Osteocyte (in vitro differentiated cells): Measurements from ENCODE around the gene RGL3. TPM values are rescaled to one million over a fixed set of nuclear protein-coding genes. Genes with fewer than 3 reads are reported as not detected.

ENCODE experiments used
- DNase-seq: peaks from one replicate; pipeline ENCODE4 v3.0.0; 2021; ENCODE audit warnings: mixed read lengths; ENCODE audit not compliant: unreplicated experiment; ENCODE audit errors: extremely low spot score
- H3K27ac Mint-ChIP-seq: one replicate; pipeline ENCODE4 v1.8.0; 2021; ENCODE audit warnings: mild to moderate bottlenecking, mixed read lengths; ENCODE audit not compliant: unreplicated experiment
- H3K27me3 Mint-ChIP-seq: one replicate; pipeline ENCODE4 v1.8.0; 2021; ENCODE audit warnings: mixed read lengths; ENCODE audit not compliant: unreplicated experiment
- H3K36me3 Mint-ChIP-seq: one replicate; pipeline ENCODE4 v1.8.0; 2021; ENCODE audit warnings: mixed read lengths; ENCODE audit not compliant: unreplicated experiment
- H3K4me1 Mint-ChIP-seq: one replicate; pipeline ENCODE4 v1.8.0; 2021; ENCODE audit warnings: mixed read lengths; ENCODE audit not compliant: unreplicated experiment
- H3K4me3 Mint-ChIP-seq: one replicate; pipeline ENCODE4 v1.8.0; 2021; ENCODE audit warnings: mild to moderate bottlenecking, moderate library complexity, mixed read lengths; ENCODE audit not compliant: unreplicated experiment
- H3K9me3 Mint-ChIP-seq: one replicate; pipeline ENCODE4 v1.8.0; 2021; ENCODE audit warnings: mixed read lengths; ENCODE audit not compliant: unreplicated experiment
- total RNA-seq: library from RNA; stranded (reverse); gene quantifications from 2 replicates; pipeline ENCODE4 v1.2.1, GENCODE V29; 2021
- TF ChIP-seq, protein P1 (sequence below): fragments of 200-600 bp; sonication (generic); IDR thresholded peaks from 2 replicates; pipeline ENCODE4 v1.5.0; 2021; ENCODE audit warnings: antibody characterized with exemption, mild to moderate bottlenecking, moderate library complexity

RGL3 gene
- total RNA-seq, 1 donor from 2014 or later, result 1.9 TPM

DNA sequence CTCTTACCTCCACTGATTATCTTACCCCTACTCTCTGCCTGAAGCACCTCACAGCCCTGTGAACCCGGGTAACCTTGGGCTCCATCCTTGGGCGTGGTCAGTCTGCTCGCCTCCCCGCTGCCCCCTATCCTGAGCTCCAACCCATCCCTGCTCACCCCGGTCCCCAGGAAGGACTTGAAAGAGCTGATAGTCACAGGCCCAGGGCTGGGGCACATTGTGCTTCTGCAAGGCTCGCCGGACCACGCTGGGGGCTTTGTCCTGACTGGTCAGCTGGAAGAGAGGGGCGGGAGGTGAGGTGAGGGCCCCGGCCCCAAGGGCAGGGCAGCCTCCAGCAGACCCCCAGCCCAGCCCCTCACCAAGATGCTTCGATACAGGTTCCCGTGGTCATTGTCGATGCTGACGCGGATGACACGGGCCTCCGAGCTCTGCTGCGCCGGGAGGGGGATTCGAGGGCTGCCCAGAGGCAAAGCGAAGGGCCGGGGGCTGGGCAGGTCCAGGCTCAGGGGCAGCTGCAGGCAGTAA is 22.0 kb downstream of the RGL3 start:
- TF ChIP-seq, protein P1, sequence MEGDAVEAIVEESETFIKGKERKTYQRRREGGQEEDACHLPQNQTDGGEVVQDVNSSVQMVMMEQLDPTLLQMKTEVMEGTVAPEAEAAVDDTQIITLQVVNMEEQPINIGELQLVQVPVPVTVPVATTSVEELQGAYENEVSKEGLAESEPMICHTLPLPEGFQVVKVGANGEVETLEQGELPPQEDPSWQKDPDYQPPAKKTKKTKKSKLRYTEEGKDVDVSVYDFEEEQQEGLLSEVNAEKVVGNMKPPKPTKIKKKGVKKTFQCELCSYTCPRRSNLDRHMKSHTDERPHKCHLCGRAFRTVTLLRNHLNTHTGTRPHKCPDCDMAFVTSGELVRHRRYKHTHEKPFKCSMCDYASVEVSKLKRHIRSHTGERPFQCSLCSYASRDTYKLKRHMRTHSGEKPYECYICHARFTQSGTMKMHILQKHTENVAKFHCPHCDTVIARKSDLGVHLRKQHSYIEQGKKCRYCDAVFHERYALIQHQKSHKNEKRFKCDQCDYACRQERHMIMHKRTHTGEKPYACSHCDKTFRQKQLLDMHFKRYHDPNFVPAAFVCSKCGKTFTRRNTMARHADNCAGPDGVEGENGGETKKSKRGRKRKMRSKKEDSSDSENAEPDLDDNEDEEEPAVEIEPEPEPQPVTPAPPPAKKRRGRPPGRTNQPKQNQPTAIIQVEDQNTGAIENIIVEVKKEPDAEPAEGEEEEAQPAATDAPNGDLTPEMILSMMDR, result no peak
- H3K4me1 Mint-ChIP-seq, result no peaks in the 10 kb centered on the region
- H3K4me3 Mint-ChIP-seq, result no peak overlapping the region
- H3K36me3 Mint-ChIP-seq, result no peaks in the 10 kb centered on the region
- DNase-seq, result no peak
- no peaks in the 10 kb centered on the region for H3K9me3 Mint-ChIP-seq
- no peak overlapping the region for H3K27ac Mint-ChIP-seq
- H3K27me3 Mint-ChIP-seq, result peaks cover 21% of the 10 kb centered on the region

DNA sequence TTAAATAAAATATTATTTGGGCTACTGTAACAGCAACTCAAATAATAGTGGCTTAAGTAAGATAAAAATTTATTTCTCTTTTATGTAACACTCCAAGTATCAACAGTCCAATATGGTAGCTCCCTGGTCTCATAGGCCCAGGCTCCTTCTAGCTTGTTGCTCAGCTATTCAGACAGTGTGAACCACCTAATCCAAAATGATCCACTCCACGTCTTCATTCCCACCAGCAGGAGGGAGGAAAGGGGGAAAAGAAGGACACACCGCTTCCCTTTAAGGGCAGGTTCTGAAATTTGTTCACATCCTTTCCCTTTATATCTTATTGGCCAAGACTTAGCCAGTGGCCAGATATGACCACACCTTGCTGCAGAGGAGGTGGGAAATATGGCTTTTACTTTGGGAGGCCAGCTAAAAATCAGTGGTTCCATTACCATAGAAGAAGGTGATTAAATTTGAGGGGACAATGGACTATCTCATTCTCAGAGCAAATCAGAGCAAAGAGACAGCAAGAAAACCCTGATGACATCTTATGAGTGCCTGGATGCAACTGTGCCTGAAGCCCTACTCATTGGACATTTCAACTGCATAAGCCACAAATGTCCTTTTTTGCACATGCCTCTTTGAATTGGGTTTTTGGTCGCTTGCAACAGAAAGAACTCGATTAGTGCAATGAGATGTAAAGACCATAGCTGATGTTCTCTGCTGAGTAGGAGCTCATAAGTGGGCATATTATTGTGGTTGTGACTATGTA is 28.0 kb downstream of the RGL3 start:
- Mint-ChIP-seq H3K4me1 (no peaks in the 10 kb centered on the region), H3K9me3 (no peaks in the 10 kb centered on the region)
- TF ChIP-seq, protein P1, result no peak

DNA sequence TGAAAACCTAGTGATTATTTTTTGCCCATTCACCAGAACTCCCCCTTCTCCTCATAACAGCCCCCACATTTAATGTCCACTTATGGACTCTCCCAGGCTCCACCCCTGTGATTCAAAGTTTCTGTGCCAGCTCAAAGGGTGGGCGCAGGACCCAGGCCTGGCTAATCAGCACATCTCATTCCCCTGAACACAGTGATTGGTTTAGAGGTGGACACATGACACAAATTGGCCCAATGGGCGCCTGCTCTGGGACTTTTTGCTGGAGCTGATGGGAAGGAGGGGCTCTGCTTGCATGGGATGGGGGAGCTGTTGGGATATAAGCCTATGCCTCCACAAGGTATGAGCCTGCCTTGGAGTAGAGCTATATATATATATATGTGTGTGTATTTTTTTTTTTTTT is 28.8 kb downstream of the RGL3 start:
- Mint-ChIP-seq H3K9me3 (no peaks in the 10 kb centered on the region), H3K27me3 (peaks cover 14% of the 10 kb centered on the region), H3K4me1 (no peaks in the 10 kb centered on the region), H3K36me3 (no peaks in the 10 kb centered on the region), H3K27ac (no peak overlapping the region), H3K4me3 (no peak overlapping the region)
- TF ChIP-seq, protein P1, result no peak
- no peak for DNase-seq

More for the DNA sequence above, 28.0 kb downstream of the RGL3 start:
- DNase-seq, result no peak
- no peak overlapping the region for H3K27ac Mint-ChIP-seq
- H3K27me3 Mint-ChIP-seq, result peaks cover 17% of the 10 kb centered on the region
- H3K36me3 Mint-ChIP-seq, result no peaks in the 10 kb centered on the region
- H3K4me3 Mint-ChIP-seq, result no peak overlapping the region

DNA sequence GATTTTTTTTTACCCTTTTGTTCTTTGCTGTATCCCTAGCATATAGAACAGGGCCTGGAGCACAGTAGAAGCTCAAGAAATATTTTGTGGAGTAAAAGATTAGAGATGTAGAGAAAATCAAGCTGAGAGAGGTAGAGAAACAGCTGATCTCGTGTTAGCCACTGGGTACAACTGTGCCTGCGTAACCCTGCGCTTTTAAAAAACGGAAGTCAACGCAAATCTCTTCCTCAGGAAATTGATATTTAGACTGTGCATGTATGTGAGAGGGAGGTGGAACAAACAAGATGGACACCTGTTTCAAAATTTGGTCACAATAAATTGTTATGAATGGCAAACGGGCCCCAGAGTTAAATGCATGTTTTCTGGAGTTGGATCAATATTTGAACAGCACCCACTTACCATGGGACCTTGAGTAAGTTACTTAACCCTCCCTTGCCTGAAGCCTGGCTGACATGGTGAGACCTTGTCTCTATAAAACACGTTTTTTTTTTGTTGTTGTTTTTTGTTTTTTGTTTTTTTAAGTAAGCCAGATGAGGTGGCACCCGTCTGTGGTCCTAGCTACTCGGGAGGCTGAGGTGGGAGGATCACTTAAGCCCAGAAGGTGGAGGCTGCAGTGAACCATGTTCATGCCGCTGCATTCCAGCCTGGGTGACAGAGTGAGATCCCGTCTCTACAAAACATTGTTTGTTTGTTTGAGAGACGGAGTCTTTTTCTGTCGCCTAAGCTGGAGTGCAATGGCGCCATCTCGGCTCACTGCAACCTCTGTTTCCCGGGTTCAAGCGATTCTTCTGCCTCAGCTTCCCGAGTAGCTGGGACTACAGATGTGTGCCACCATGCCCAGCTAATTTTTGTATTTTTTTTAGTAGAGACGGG is 31.7 kb downstream of the RGL3 start:
- H3K27ac Mint-ChIP-seq, result no peak overlapping the region
- no peak for DNase-seq
- no peak overlapping the region for H3K4me3 Mint-ChIP-seq
- H3K36me3 Mint-ChIP-seq, result no peaks in the 10 kb centered on the region
- H3K9me3 Mint-ChIP-seq, result no peaks in the 10 kb centered on the region
- TF ChIP-seq, protein P1, result no peak
- peaks cover 7% of the 10 kb centered on the region for H3K4me1 Mint-ChIP-seq
- H3K27me3 Mint-ChIP-seq, result peaks cover 4% of the 10 kb centered on the region

DNA sequence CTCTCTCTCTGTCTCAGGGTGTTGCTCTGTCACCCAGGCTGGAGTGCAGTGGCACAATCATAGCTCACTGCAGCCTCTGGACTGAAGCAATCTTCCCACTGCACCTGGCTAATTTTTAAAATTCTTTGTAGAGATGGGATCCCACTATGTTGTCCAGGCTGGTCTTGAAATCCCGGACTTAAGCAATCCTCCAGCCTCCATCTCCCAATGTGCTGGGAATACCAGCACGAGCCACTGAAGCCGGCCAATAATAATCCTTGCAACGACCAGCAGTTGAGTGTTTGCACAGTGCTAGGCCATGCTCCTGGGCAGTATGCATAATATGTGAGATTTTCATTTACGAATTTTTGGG is 34.4 kb downstream of the RGL3 start:
- Mint-ChIP-seq H3K36me3 (no peaks in the 10 kb centered on the region), H3K4me1 (peaks cover 23% of the 10 kb centered on the region), H3K27ac (no peak overlapping the region), H3K9me3 (no peaks in the 10 kb centered on the region), H3K4me3 (no peak overlapping the region), H3K27me3 (peaks cover 8% of the 10 kb centered on the region)
- DNase-seq, result no peak
- TF ChIP-seq, protein P1, result no peak
